ENCODE results near the gene ZNF391.
"Not testable (repeated sequence)": the region's sequence is repeated elsewhere in the genome, so short reads cannot be mapped to it uniquely, and the experiment has no call there.

The ZNF391 gene

DNA sequence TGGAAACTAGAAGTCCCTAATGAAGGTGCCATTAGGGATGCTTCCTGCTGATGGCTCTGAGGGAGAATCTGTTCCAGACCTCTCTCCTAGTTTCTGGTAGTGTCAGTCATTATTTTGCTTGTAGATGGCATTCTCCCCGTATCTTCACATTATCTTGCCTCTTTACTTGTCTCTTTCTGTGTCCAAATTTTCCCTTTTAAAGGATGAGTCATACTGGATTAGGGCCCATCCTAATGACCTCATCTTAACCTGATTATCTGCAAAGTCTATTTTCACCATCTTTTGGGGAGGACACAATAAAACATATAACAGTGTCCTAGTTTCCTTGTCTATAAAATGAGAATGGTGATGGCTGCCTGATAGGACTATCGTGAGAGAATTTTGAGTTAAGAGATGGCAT, 27.3 kb downstream of the ZNF391 start:
- in situ Hi-C loops (cut with MboI; ENCODE audit: low pct_unique_long_range_greater_than_20kb, low sequenced_read_pairs): no loop called here

GRCh38 chr6:27419363-27419762, 30.8 kb downstream of the ZNF391 start:
- in situ Hi-C loops (cut with MboI; ENCODE audit: low pct_unique_long_range_greater_than_20kb, low sequenced_read_pairs): no loop called here
- DNase-seq: no peak

More for the DNA sequence above, 27.3 kb downstream of the ZNF391 start:
- no peak for DNase-seq

DNA sequence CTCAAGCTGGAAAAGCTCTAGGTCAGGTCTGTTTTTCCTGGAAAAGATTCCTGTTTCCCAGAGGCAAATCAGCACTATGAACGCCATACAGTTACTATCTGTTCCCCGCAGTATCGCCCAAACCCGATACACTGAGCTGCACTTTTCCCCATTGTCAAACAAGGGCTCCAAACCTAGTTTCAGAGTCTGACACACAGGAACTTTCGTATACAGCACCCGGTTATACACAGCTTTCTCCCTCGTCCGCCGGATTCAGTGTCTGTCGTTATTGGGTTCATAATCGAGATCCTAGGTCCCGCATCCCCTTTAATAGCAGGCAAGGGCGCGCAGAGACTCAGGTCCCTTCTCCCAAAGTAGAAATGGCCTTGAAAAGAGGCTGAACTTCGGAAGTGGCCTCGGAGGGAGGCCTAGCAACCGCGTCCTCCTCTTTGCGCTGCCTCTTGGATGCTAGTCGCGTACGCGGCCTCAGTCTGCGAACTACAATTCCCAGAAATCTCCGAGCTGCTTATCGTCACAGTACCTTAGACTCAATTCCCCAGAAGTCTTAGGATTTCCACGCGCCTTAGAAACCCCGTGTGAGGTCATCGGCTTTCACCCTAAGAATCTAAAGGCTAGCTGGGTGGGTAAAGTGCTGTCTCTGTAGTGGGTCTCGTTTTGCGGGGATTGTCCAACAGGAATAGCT, 34.2 kb downstream of the ZNF391 start:
- in situ Hi-C loops (cut with MboI; ENCODE audit: low pct_unique_long_range_greater_than_20kb, low sequenced_read_pairs): no loop called here
- DNase-seq: no peak

GRCh38 chr6:27424851-27425250, 36.3 kb downstream of the ZNF391 start:
- in situ Hi-C loops (cut with MboI; ENCODE audit: low pct_unique_long_range_greater_than_20kb, low sequenced_read_pairs); DNase-seq: not testable (repeated sequence)

DNA sequence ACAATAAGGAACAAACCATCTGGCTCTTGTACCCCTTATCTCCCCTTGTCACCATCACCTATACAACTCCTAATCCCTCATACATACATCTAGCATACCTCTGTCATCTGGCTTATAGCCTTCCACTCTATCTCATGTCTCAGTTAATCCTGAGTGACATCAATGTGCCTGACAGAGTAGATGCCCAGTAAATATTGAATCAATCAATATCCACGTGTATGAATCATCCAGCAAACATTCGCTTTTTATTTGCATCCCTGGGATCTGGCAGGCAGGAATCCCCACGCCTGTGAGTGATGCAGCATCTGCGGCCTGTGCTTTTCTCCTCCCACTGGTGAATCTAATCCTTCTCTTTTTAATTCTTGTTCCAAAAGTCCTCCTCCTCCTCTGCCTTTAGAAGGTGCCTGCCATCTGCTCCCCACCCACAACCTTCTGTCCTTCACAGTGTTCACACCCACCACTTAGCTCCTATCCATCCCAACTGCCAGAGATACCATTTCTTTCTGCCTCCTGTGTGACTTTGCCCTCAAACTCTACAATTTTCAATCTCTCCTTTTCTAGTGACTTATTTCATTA, 37.6 kb downstream of the ZNF391 start:
- in situ Hi-C loops (cut with MboI; ENCODE audit: low pct_unique_long_range_greater_than_20kb, low sequenced_read_pairs): no loop called here
- no peak for DNase-seq

GRCh38 chr6:27428502-27428901, 39.9 kb downstream of the ZNF391 start:
- in situ Hi-C loops (cut with MboI; ENCODE audit: low pct_unique_long_range_greater_than_20kb, low sequenced_read_pairs): no loop called here
- DNase-seq: no peak

- in situ Hi-C loops (cut with MboI; ENCODE audit: low pct_unique_long_range_greater_than_20kb, low sequenced_read_pairs): no loop called here
- DNase-seq: no peak
Measured at GRCh38 chr6:27428966-27429365, 40.4 kb downstream of the ZNF391 start.

DNA sequence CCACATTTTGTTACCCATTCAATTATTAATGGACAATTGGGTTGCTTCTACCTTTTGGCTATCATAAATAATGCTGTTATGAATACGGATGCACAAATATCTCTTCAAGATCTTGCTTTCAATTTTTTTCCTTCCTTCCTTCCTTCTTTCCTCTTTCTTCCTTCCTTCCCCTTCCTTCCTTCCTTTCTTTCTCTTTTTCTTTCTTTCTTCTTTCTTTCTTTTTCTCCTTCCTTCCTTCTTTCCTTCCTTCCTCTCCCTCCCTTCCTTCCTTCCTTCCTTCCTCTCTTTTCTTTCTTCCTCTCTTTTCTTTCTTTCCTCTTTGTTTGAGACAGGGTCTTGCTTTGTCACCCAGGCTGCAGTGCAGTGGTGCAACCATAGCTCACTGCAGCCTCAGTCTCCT, 45.2 kb downstream of the ZNF391 start:
- DNase-seq: no peak
- in situ Hi-C loops (cut with MboI; ENCODE audit: low pct_unique_long_range_greater_than_20kb, low sequenced_read_pairs): no loop called here

DNA sequence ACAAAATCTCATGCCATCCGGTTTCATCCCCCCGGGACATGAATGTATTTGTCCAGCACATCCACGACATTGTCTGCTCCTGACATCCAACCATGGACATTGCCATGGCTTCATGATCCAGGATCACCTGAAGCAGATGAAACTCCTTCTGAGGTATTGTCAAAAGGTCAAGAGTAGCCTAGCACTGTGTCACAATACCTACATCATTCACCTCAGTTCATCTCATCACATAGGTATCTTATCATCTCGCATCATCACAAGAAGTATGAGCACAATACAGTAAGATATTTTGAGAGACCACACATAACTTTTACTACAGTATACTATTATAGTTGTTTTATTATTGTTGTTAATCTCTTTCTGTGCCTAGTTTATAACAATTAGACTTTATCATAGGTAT, 50.8 kb downstream of the ZNF391 start:
- DNase-seq: no peak
- in situ Hi-C loops (cut with MboI; ENCODE audit: low pct_unique_long_range_greater_than_20kb, low sequenced_read_pairs): no loop called here

DNA sequence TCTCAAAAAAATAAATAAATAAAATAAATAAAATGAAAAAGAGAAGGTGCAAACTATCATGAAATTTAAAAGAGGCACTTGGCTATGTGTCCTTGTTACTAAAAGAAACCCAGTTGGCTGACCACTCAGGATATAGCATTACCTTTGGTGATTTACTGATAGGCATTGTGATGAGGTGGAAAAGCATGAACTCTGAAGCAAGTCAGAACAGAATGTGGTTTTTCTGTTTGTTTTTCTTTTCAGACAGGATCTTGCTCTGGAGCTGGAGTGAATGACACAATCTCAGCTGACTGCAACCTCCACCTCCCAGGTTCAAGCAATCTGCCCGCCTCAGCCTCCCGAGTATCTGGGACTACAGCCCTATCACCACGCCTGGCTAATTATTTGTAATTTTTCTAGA, 52.4 kb downstream of the ZNF391 start:
- DNase-seq: no peak
- in situ Hi-C loops (cut with MboI; ENCODE audit: low pct_unique_long_range_greater_than_20kb, low sequenced_read_pairs): no loop called here

DNA sequence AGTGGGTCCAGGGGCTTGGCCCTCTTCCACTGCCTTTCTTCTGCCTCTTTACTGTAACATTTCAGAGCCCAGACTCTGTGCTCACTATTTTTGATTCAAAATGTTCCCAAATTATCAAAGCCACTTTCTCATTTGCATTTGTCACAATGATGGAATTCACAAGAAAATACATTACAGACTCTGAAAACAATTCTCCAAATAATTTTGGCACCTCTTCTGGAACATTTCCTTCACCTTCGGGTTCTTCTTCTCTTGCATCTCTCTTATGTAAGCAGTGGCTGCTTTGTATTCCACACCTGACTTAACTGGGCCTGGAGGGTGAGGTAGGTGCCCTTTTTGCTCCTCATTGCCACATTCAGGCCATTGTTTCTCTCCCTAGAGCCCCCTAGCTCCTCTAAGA, 54.4 kb downstream of the ZNF391 start:
- in situ Hi-C loops (cut with MboI; ENCODE audit: low pct_unique_long_range_greater_than_20kb, low sequenced_read_pairs): no loop called here
- DNase-seq: no peak

DNA sequence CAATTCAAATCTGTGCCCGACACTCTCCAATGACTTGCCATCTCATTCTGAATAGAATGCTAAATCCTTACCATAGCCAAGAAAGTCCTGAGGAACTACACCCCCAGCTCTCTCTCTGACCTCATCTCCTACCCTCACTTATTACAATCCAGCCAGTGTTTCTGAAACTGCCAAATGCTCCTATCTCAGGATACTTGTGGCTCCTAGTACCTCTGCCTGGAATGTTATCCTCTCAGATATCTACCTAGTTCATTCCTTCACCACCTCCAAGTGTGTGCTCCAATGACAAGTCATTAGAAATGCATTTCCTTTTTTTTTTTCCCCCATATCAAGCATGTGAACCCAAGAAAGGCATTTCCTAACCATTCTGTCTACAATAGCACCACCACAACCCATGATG, 59.9 kb downstream of the ZNF391 start:
- no peak for DNase-seq
- in situ Hi-C loops (cut with MboI; ENCODE audit: low pct_unique_long_range_greater_than_20kb, low sequenced_read_pairs): no loop called here

GRCh38 chr6:27451660-27452390, 63.3 kb downstream of the ZNF391 start:
- no peak for DNase-seq
- in situ Hi-C loops (cut with MboI; ENCODE audit: low pct_unique_long_range_greater_than_20kb, low sequenced_read_pairs): no loop called here

DNA sequence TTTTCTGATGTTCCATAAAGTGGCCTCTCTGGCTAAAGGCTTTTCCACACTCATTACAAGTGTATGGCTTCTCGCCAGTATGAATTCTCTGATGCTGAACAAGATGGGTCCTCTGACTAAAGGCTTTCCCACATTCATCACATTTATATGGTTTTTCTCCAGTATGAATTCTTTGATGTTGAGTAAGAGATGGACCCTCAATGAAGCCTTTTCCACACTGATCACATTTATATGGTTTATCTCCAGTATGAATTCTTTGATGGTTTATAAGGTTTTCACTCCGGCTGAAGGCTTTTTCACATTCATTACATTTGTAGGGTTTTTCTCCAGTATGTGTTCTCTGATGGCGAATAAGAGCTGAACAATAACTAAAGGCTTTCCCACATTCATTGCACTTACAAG, 63.9 kb downstream of the ZNF391 start:
- DNase-seq: peak; percentile 1
- in situ Hi-C loops (cut with MboI; ENCODE audit: low pct_unique_long_range_greater_than_20kb, low sequenced_read_pairs): no loop called here

All from KBM-7 (cell line).